ENCODE data around the gene PLD2. TPM values are rescaled to one million over a fixed set of nuclear protein-coding genes. Genes with fewer than 3 reads are reported as not detected.

Gene PLD2
- total and polyA plus RNA-seq, 10 of the 15 experiments (the other 5 are each of a cell fraction or from before 2014, with no cell fraction given) = 0.71 to 16.5 (median 7.0) TPM

- H3K4me2 ChIP-seq (ENCODE audit: control insufficient read depth, insufficient read depth) = no peak overlapping the region
- no peak overlapping the region for H3K27ac ChIP-seq (ENCODE audit: control insufficient read depth, insufficient read depth)
- no TSS peak for BruUV-seq (replicated peaks)
- ChIA-PET SMC1A (ENCODE audit: uncharacterized antibody, unreplicated experiment) (interaction anchor here (0.5 to 0.6 kb wide), 2 partner anchors 95 to 1827 kb away, joined by 3 read pairs; no protein-coding TSS in a partner anchor), RAD21 (ENCODE audit: unreplicated experiment) (no interaction called here), CTCF (interaction anchor here (0.8 kb wide), 1 partner anchor 12 kb away, joined by 5 read pairs; no protein-coding TSS in a partner anchor), POLR2A (interaction anchor here (1.4 kb wide), 1 partner anchor 46 kb away, joined by 3 read pairs; no protein-coding TSS in a partner anchor)
- H2AFZ ChIP-seq (ENCODE audit: control insufficient read depth, low read depth, low read length) = no peak overlapping the region
- DNase-seq (ENCODE audit: low read depth, low spot score) (no peak), ATAC-seq (no peak), FAIRE-seq (no peak)
- intact Hi-C loops (cut with micrococcal nuclease; ENCODE audit: unreplicated experiment) (no loop called here), in situ Hi-C loops (cut with MboI) (no loop called here)
- no peaks in the 10 kb centered on the region for H4K20me1 ChIP-seq (ENCODE audit: control insufficient read depth, insufficient read depth)
- TF ChIP-seq ZNF687 (IDR thresholded peaks at IDR 0.05) (no peak), CBFB (IDR thresholded peaks at IDR 0.05; ENCODE audit: low read depth) (no peak), CBX3 (IDR thresholded peaks at IDR 0.05; ENCODE audit: borderline replicate concordance, low read depth) (no peak), RELA (IDR thresholded peaks at IDR 0.05; ENCODE audit: borderline replicate concordance, partially characterized antibody) (no peak), EGR1 (IDR thresholded peaks at IDR 0.05; ENCODE audit: borderline replicate concordance in 1 of 2, low read depth in 2 of 2, low read length in 2 of 2) (no peak), BHLHE40 (IDR thresholded peaks at IDR 0.05; ENCODE audit: borderline replicate concordance in 1 of 2, low read depth in 2 of 2, low read length in 1 of 2) (no peak), ATF7 (IDR thresholded peaks at IDR 0.05; ENCODE audit: low read depth) (no peak), MXI1 (IDR thresholded peaks at IDR 0.05; ENCODE audit: low read depth, low read length) (no peak), HCFC1 (IDR thresholded peaks at IDR 0.05; ENCODE audit: low read length) (no peak), BACH1 (IDR thresholded peaks at IDR 0.05; ENCODE audit: borderline replicate concordance) (no peak), ZNF217 (IDR thresholded peaks at IDR 0.05) (no peak), ZNF274 (IDR thresholded peaks at IDR 0.05; ENCODE audit: insufficient read depth, insufficient read length) (no peak), RBBP5 (conservative IDR thresholded peaks at IDR 0.05) (no peak), TCF7 (IDR thresholded peaks at IDR 0.05; ENCODE audit: borderline replicate concordance) (no peak), ASH2L (IDR thresholded peaks at IDR 0.05; ENCODE audit: borderline replicate concordance, low read depth) (no peak), IRF4 (IDR thresholded peaks at IDR 0.05; ENCODE audit: low read depth, low read length) (no peak), ZBED1 (IDR thresholded peaks at IDR 0.05; ENCODE audit: borderline replicate concordance) (no peak), EED (IDR thresholded peaks at IDR 0.05; ENCODE audit: low read depth) (no peak), RCOR1 (conservative IDR thresholded peaks at IDR 0.05; ENCODE audit: low read depth, low read length) (no peak)
- TF ChIP-seq, protein P1, sequence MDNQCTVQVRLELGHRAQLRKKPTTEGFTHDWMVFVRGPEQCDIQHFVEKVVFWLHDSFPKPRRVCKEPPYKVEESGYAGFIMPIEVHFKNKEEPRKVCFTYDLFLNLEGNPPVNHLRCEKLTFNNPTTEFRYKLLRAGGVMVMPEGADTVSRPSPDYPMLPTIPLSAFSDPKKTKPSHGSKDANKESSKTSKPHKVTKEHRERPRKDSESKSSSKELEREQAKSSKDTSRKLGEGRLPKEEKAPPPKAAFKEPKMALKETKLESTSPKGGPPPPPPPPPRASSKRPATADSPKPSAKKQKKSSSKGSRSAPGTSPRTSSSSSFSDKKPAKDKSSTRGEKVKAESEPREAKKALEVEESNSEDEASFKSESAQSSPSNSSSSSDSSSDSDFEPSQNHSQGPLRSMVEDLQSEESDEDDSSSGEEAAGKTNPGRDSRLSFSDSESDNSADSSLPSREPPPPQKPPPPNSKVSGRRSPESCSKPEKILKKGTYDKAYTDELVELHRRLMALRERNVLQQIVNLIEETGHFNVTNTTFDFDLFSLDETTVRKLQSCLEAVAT (IDR thresholded peaks at IDR 0.05) = no peak
- 33% methylated on average over 9 of the region's 9 CpGs for whole genome bisulfite sequencing (ENCODE audit: insufficient coverage, insufficient replicate concordance, low lambda C conversion rate, missing lambda C conversion rate)
- no peaks in the 10 kb centered on the region for H3K79me2 ChIP-seq (ENCODE audit: control insufficient read depth, insufficient read depth, low read length)
- H3K36me3 ChIP-seq (ENCODE audit: control insufficient read depth in 2 of 2, insufficient read depth in 2 of 2, low read length in 1 of 2) = no peaks in the 10 kb centered on the region
- H3K4me1 ChIP-seq (ENCODE audit: control insufficient read depth, insufficient read depth, low read length) = peaks cover 11% of the 10 kb centered on the region
- H3K4me3 ChIP-seq = no peak overlapping the region
- no peak overlapping the region for H3K9ac ChIP-seq (ENCODE audit: control insufficient read depth, insufficient read depth, low read length)
- no peaks in the 10 kb centered on the region for H3K27me3 ChIP-seq (replicated peaks in 1 of 2; ENCODE audit: control insufficient read depth in 2 of 2, insufficient read depth in 2 of 2, low read length in 1 of 2)
- no peaks in the 10 kb centered on the region for H3K9me3 ChIP-seq (replicated peaks; ENCODE audit: control insufficient read depth, insufficient read depth, low read length)
These were observed 28.8 kb upstream of the PLD2 start for GRCh38 chr17:4777969-4778760.
